ENCODE measurements around the gene ZNF674. TPM values are rescaled to one million over a fixed set of nuclear protein-coding genes. Genes with fewer than 3 reads are reported as not detected.

The ZNF674 gene
- total RNA-seq, 1 experiment from 2014 or later = 5.8 TPM

DNA sequence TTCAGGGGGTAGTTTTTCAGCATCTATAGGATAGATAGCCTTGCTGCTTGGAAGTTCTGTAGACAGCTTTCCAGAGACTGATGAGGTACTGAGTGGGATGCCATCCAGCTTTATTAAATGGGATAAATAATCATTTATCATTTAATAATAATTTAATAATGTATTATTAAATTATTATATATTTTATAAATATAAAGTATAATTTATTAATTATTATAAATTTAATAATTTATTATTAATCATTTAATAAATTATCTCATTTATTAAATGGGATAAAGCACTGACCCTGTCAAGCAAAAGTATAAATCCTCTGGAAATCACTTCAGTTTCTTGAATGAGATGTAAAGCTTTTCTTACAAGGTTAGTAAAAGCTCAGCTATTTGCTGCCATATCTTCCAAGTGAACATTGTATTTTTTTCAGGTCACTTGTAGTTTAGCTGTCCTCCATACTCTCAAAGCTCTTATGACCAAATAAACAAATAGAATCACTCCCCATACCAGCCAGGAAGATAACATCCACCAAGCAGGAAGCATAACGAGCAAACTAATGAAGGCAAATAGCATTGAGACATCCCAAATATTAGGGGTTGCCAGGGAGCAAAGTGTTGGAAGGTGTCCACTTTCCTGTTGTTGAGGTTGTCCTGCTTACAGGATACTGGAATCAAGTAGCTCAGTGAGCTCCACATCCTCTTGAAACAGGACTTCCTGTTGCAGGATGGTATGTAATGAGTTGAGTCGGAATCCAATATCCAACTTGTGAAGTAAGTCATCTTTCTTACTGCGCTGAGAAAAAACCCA, 88.9 kb downstream of the ZNF674 start:
- Histone ChIP-seq H3K27ac (ENCODE audit: low read depth, low read length, poor library complexity, severe bottlenecking) (no peak overlapping the region), H3K9me3 (ENCODE audit: low read depth, low read length, poor library complexity, severe bottlenecking) (no peaks in the 10 kb centered on the region), H3K36me3 (ENCODE audit: insufficient read depth, low read length, poor library complexity, severe bottlenecking) (peaks cover 3% of the 10 kb centered on the region), H3K4me1 (ENCODE audit: insufficient read depth, low read length, poor library complexity, severe bottlenecking) (no peaks in the 10 kb centered on the region), H3K4me3 (ENCODE audit: low read depth, low read length, poor library complexity, severe bottlenecking) (no peak overlapping the region), H3K27me3 (replicated peaks; ENCODE audit: insufficient read depth, low read depth, low read length, poor library complexity) (no peaks in the 10 kb centered on the region)
- POLR2A ChIA-PET (ENCODE audit: low non-redundant PET) = no interaction called here
- CTCF ChIA-PET = no interaction called here
- no TSS peak for BruUV-seq (replicated peaks)
- intact Hi-C loops (cut with micrococcal nuclease; ENCODE audit: unreplicated experiment) = no loop called here
- TF ChIP-seq, protein P1, sequence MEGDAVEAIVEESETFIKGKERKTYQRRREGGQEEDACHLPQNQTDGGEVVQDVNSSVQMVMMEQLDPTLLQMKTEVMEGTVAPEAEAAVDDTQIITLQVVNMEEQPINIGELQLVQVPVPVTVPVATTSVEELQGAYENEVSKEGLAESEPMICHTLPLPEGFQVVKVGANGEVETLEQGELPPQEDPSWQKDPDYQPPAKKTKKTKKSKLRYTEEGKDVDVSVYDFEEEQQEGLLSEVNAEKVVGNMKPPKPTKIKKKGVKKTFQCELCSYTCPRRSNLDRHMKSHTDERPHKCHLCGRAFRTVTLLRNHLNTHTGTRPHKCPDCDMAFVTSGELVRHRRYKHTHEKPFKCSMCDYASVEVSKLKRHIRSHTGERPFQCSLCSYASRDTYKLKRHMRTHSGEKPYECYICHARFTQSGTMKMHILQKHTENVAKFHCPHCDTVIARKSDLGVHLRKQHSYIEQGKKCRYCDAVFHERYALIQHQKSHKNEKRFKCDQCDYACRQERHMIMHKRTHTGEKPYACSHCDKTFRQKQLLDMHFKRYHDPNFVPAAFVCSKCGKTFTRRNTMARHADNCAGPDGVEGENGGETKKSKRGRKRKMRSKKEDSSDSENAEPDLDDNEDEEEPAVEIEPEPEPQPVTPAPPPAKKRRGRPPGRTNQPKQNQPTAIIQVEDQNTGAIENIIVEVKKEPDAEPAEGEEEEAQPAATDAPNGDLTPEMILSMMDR (conservative IDR thresholded peaks at IDR 0.05; ENCODE audit: low read depth, low read length) = no peak
- TF ChIP-seq EZH2 (IDR thresholded peaks at IDR 0.05; ENCODE audit: borderline replicate concordance, low read depth, low read length, poor library complexity, severe bottlenecking) = no peak
- DNase-seq (ENCODE audit: low spot score) = no peak

Other genes with a start within 250 kb of the ZNF674 start
- gene CHST7, start 28.3 kb upstream of the ZNF674 start, total RNA-seq (2021) = 5.7 and 6.1 TPM in 2 replicates
- gene SLC9A7, start 213.7 kb upstream of the ZNF674 start, total RNA-seq (2021) = 11.3 and 13.1 TPM in 2 replicates